HCT116 (cell line): ENCODE measurements around the gene SCAF4. TPM values are rescaled to one million over a fixed set of nuclear protein-coding genes. Genes with fewer than 3 reads are reported as not detected.

Experiments
- ATAC-seq: fragments of 200-7000 bp; cut with Tn5 transposase; 2 replicates; pipeline ENCODE4 v1.9.1; 2020; ENCODE audit warnings: mild to moderate bottlenecking, moderate library complexity
- BruUV-seq: library from RNA; stranded (reverse); fragments of 400-500 nt; replicated peaks from 2 replicates; lab custom pipeline; 2021; lab: Mats Ljungman, UMichigan
- CTCF ChIA-PET: fragments of 300-600 bp; sonication (Branson Sonifier 250); formaldehyde crosslinking; loops from one replicate; lab custom pipeline; 2021; ENCODE audit warnings: antibody characterized with exemption; lab: Charles Lee
- POLR2A ChIA-PET: fragments of 300-600, 350-600 bp; sonication (Branson Sonifier 250); formaldehyde crosslinking; loops from one replicate; lab custom pipeline; 2021; ENCODE audit warnings: antibody characterized with exemption; lab: Charles Lee
- RAD21 ChIA-PET, 2 experiments: fragments of 300-600 bp; sonication (Branson Sonifier 250); formaldehyde crosslinking; loops; one replicate each; lab custom pipeline; 2023; ENCODE audit warnings: low total read pairs in 2 of 2; ENCODE audit not compliant: uncharacterized antibody in 2 of 2, unreplicated experiment in 2 of 2, low non-redundant PET in 1 of 2; lab: Charles Lee
- DNase-seq: peaks from one replicate; pipeline ENCODE4 v3.0.0-alpha.2; 2010; ENCODE audit warnings: low read depth, low spot score
- H2AFZ ChIP-seq: fragments of 200-600 bp; shearing (Covaris generic), sonication (generic); 2 replicates; pipeline ENCODE4 v1.6.1; 2017; ENCODE audit warnings: low read depth, mixed run types, mixed read lengths, antibody characterized with exemption, low read length; ENCODE audit not compliant: poor library complexity, severe bottlenecking
- H3K27ac ChIP-seq: 2 replicates; pipeline ENCODE4 v1.5.1; 2012; ENCODE audit warnings: low read depth, low read length
- H3K27me3 ChIP-seq: fragments of 200-600 bp; sonication (generic); 2 replicates; pipeline ENCODE4 v1.6.1; 2016; ENCODE audit warnings: mixed run types, low read length, mixed read lengths; ENCODE audit not compliant: insufficient read depth
- H3K36me3 ChIP-seq, 2 experiments: fragments of 200-500 bp in 1 of 2; fragments of 200-600 bp in 1 of 2; sonication (Bioruptor generic) in 1 of 2; sonication (generic) in 1 of 2; 2 replicates each; pipeline versions ENCODE4 v1.5.1 to v1.6.1; 2014 to 2016; ENCODE audit warnings: low read length in 2 of 2, inconsistent platforms in 1 of 2, mixed read lengths in 1 of 2, mixed run types in 1 of 2; ENCODE audit not compliant: insufficient read depth in 2 of 2, control insufficient read depth in 1 of 2
- H3K4me1 ChIP-seq, 2 experiments: fragments of 200-600 bp in 1 of 2; sonication (generic) in 1 of 2; 2 replicates each; pipeline versions ENCODE4 v1.5.1 to v1.6.1; 2012 to 2017; ENCODE audit warnings: low read length in 2 of 2, inconsistent platforms in 1 of 2, mild to moderate bottlenecking in 1 of 2, mixed read lengths in 1 of 2, mixed run types in 1 of 2, moderate library complexity in 1 of 2; ENCODE audit not compliant: insufficient read depth in 2 of 2, control insufficient read depth in 1 of 2
- H3K4me2 ChIP-seq: fragments of 200-600 bp; sonication (generic); 2 replicates; pipeline ENCODE4 v1.6.1; 2017; ENCODE audit warnings: mixed run types, low read length, mixed read lengths
- H3K4me3 ChIP-seq, 2 experiments: fragments of 200-600 bp in 1 of 2; sonication (generic) in 1 of 2; replicated peaks in 1 of 2; 2 replicates each; pipeline ENCODE4 v1.5.1; 2011 to 2016; ENCODE audit warnings: low read length in 2 of 2, control low read depth in 1 of 2, low read depth in 1 of 2, mild to moderate bottlenecking in 1 of 2, mixed read lengths in 1 of 2, mixed run types in 1 of 2
- H3K79me2 ChIP-seq: fragments of 200-600 bp; sonication (generic); 2 replicates; pipeline ENCODE4 v1.6.1; 2017; ENCODE audit warnings: mild to moderate bottlenecking, mixed run types, low read length, moderate library complexity, mixed read lengths; ENCODE audit not compliant: insufficient read depth
- H3K9ac ChIP-seq: fragments of 200-600 bp; sonication (generic); 2 replicates; pipeline ENCODE4 v1.6.1; 2016; ENCODE audit warnings: low read length, mixed read lengths
- H3K9me2 ChIP-seq: fragments of 200-600 bp; sonication (generic), shearing (Covaris generic); 2 replicates; pipeline ENCODE4 v1.6.1; 2017; ENCODE audit warnings: mixed run types, mild to moderate bottlenecking, moderate library complexity; ENCODE audit not compliant: insufficient read depth
- H3K9me3 ChIP-seq, 2 experiments: fragments of 200-500 bp in 1 of 2; fragments of 200-600 bp in 1 of 2; sonication (Bioruptor generic) in 1 of 2; sonication (generic) in 1 of 2; 2 replicates each; pipeline ENCODE4 v1.6.1; 2014 to 2017; ENCODE audit warnings: low read length in 2 of 2, mixed read lengths in 2 of 2, inconsistent platforms in 1 of 2, low read depth in 1 of 2, mild to moderate bottlenecking in 1 of 2, mixed run types in 1 of 2, moderate library complexity in 1 of 2; ENCODE audit not compliant: control insufficient read depth in 1 of 2, insufficient read depth in 1 of 2
- H4K20me1 ChIP-seq: fragments of 200-600 bp; sonication (generic), shearing (Covaris generic); 2 replicates; pipeline ENCODE4 v1.6.1; 2017; ENCODE audit warnings: mixed run types, mild to moderate bottlenecking, moderate library complexity; ENCODE audit not compliant: insufficient read depth
- CBX3 ChIP-seq: IDR thresholded peaks from 2 replicates; pipeline ENCODE4 v1.6.1; 2012; ENCODE audit warnings: low read depth
- CEBPB ChIP-seq: IDR thresholded peaks from 2 replicates; pipeline ENCODE4 v1.6.1; 2012; ENCODE audit warnings: low read depth
- EGR1 ChIP-seq: IDR thresholded peaks from 2 replicates; pipeline ENCODE4 v1.6.1; 2012; ENCODE audit warnings: low read depth
- EZH2 ChIP-seq: fragments of 200-600 bp; sonication (generic); IDR thresholded peaks from 2 replicates; pipeline ENCODE4 v1.6.1; 2017; ENCODE audit warnings: antibody characterized with exemption, mixed run types
- EZH2phosphoT487 ChIP-seq: fragments of 200-600 bp; IDR thresholded peaks from 2 replicates; pipeline ENCODE4 v1.6.1; 2018; ENCODE audit warnings: antibody characterized with exemption, borderline replicate concordance
- JUND ChIP-seq: IDR thresholded peaks from 2 replicates; pipeline ENCODE4 v1.6.1; 2012
- POLR2A ChIP-seq: IDR thresholded peaks from 2 replicates; pipeline ENCODE4 v1.7.0; 2011; ENCODE audit warnings: borderline replicate concordance; ENCODE audit not compliant: insufficient read depth, insufficient read length; ENCODE audit errors: extremely low read depth
- POLR2AphosphoS5 ChIP-seq: IDR thresholded peaks from 2 replicates; pipeline ENCODE4 v1.6.1; 2011; ENCODE audit warnings: mild to moderate bottlenecking, low read depth, low read length, moderate library complexity
- RAD21 ChIP-seq: IDR thresholded peaks from 2 replicates; pipeline ENCODE4 v1.6.1; 2012; ENCODE audit warnings: low read depth, mild to moderate bottlenecking
- SIN3A ChIP-seq: IDR thresholded peaks from 2 replicates; pipeline ENCODE4 v1.6.1; 2012; ENCODE audit warnings: low read depth
- SP1 ChIP-seq: IDR thresholded peaks from 2 replicates; pipeline ENCODE4 v1.6.1; 2012; ENCODE audit warnings: low read depth
- SRF ChIP-seq: IDR thresholded peaks from 2 replicates; pipeline ENCODE4 v1.6.1; 2012; ENCODE audit warnings: low read depth
- TCF7L2 ChIP-seq: IDR thresholded peaks from 2 replicates; pipeline ENCODE4 v1.7.0; 2011; ENCODE audit warnings: borderline replicate concordance, inconsistent platforms; ENCODE audit not compliant: insufficient read depth, insufficient read length; ENCODE audit errors: extremely low read depth
- YY1 ChIP-seq: IDR thresholded peaks from 2 replicates; pipeline ENCODE4 v1.6.1; 2011; ENCODE audit warnings: low read length, low read depth, moderate library complexity, mild to moderate bottlenecking; ENCODE audit not compliant: insufficient replicate concordance; ENCODE audit errors: extremely low read depth
- ZFX ChIP-seq: fragments of 450-650 bp; IDR thresholded peaks from 2 replicates; pipeline ENCODE4 v1.6.1; 2017
- ZNF274 ChIP-seq: fragments of 200-500 bp; sonication (Bioruptor generic); IDR thresholded peaks from 2 replicates; pipeline ENCODE4 v1.6.1; 2014; ENCODE audit warnings: mild to moderate bottlenecking, low read depth, low read length, inconsistent platforms
- intact Hi-C: fragments of 100-400 bp; cut with micrococcal nuclease; formaldehyde crosslinking; loops from 2 replicates; pipeline ENCODE4 v1.10.0; 2022
- total RNA-seq: library from RNA; stranded (reverse); gene quantifications from one replicate; pipeline ENCODE4 v1.2.1, GENCODE V29; 2021; ENCODE audit not compliant: unreplicated experiment
- TF ChIP-seq, protein P1 (sequence below): IDR thresholded peaks from 2 replicates; pipeline ENCODE4 v1.6.1; 2012
- TF ChIP-seq, protein P2 (sequence below): IDR thresholded peaks from 2 replicates; pipeline ENCODE4 v1.6.1; 2011; ENCODE audit warnings: mild to moderate bottlenecking, low read length, moderate library complexity; ENCODE audit not compliant: insufficient replicate concordance; ENCODE audit errors: extremely low read depth

The SCAF4 gene
- total RNA-seq, 1 experiment from 2014 or later = 31.1 TPM

DNA sequence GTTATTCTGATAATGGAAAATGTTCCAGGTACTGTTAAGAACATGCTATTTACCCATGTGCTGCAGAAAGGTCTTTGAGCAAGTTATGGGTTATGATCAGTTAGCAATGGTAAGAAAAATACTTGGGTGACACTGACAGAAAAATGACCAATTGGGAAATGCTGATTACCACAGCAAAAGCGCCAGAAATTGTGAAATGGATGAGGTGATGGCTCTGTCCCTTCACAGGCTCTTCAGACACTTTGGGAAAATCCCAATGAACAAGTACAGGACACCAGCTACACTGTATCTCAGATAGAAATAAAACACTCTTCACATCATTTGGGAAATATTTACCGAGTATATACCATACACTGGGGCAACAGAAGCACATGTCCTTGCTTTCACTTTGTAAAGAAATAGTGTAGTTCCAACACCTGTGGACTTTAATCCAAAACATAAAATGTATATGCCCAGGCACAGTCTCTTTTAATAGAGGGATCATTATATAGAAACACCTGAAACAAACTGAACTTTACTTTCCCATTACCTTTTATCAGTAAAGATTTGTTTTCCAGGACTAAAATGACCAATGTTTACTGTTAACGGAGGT, 58.5 kb downstream of the SCAF4 start:
- no peak overlapping the region for H3K4me3 ChIP-seq
- H3K9ac ChIP-seq = no peak overlapping the region
- no peaks in the 10 kb centered on the region for H3K9me3 ChIP-seq
- ChIA-PET POLR2A (no interaction called here), RAD21 (no interaction called here)
- H3K36me3 ChIP-seq = peaks cover 12 to 15% of the 10 kb centered on the region in 2 experiments; a peak in 3 of 4 replicates
- no peak for TF ChIP-seq JUND
- TF ChIP-seq, protein P1, sequence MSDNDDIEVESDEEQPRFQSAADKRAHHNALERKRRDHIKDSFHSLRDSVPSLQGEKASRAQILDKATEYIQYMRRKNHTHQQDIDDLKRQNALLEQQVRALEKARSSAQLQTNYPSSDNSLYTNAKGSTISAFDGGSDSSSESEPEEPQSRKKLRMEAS = no peak
- TF ChIP-seq EGR1 = no peak
- TF ChIP-seq ZNF274 = no peak
- TF ChIP-seq POLR2A = no peak
- TF ChIP-seq SIN3A = no peak
- no peak for TF ChIP-seq EZH2
- no peak for TF ChIP-seq SP1
- TF ChIP-seq YY1 = no peak
- TF ChIP-seq CBX3 = no peak
- no peak for TF ChIP-seq SRF
- TF ChIP-seq POLR2AphosphoS5 = no peak
- no peak for TF ChIP-seq RAD21
- no peak for TF ChIP-seq EZH2phosphoT487
- TF ChIP-seq TCF7L2 = no peak
- TF ChIP-seq, protein P2, sequence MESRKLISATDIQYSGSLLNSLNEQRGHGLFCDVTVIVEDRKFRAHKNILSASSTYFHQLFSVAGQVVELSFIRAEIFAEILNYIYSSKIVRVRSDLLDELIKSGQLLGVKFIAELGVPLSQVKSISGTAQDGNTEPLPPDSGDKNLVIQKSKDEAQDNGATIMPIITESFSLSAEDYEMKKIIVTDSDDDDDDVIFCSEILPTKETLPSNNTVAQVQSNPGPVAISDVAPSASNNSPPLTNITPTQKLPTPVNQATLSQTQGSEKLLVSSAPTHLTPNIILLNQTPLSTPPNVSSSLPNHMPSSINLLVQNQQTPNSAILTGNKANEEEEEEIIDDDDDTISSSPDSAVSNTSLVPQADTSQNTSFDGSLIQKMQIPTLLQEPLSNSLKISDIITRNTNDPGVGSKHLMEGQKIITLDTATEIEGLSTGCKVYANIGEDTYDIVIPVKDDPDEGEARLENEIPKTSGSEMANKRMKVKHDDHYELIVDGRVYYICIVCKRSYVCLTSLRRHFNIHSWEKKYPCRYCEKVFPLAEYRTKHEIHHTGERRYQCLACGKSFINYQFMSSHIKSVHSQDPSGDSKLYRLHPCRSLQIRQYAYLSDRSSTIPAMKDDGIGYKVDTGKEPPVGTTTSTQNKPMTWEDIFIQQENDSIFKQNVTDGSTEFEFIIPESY = no peak
- no peak for TF ChIP-seq ZFX
- no peak for TF ChIP-seq CEBPB
- TF ChIP-seq, all 23 proteins: peak for 0
- CTCF ChIA-PET = no interaction called here
- DNase-seq = no peak
- no peak overlapping the region for H3K27ac ChIP-seq
- no peaks in the 10 kb centered on the region for H4K20me1 ChIP-seq
- no peaks in the 10 kb centered on the region for H3K79me2 ChIP-seq
- no TSS peak for BruUV-seq
- intact Hi-C loops = no loop called here
- H3K4me2 ChIP-seq = no peak overlapping the region
- H3K4me1 ChIP-seq = no peaks in the 10 kb centered on the region
- H3K9me2 ChIP-seq = no peaks in the 10 kb centered on the region
- H3K27me3 ChIP-seq = no peaks in the 10 kb centered on the region
- H2AFZ ChIP-seq = no peak overlapping the region
- no peak for ATAC-seq
